Activated CD4-positive, alpha-beta T cell treated with anti-CD3 and anti-CD28 coated beads, Interleukin-2, Interleukin-6, amounts not matched to agents 100 ng/mL and 50 ng/mL, durations not matched to agents 16 hours and 8 hours (primary cell): ENCODE data around the gene PHRF1.
"Not testable (repeated sequence)": the region's sequence is repeated elsewhere in the genome, so short reads cannot be mapped to it uniquely, and the experiment has no call there.

ENCODE experiments used
- DNase-seq: peaks from one replicate; pipeline ENCODE4 v3.0.0-alpha.2; 2020

PHRF1 gene

DNA sequence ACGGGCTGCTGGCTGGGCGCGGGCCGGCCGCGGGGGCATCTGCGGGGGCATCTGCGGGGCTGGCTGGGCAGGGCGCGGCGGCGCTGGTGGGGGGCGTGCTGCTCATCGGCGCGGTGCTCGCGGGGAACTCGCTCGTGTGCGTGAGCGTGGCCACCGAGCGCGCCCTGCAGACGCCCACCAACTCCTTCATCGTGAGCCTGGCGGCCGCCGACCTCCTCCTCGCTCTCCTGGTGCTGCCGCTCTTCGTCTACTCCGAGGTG is 61.0 kb downstream of the PHRF1 start:
- DNase-seq, result no peak

DNA sequence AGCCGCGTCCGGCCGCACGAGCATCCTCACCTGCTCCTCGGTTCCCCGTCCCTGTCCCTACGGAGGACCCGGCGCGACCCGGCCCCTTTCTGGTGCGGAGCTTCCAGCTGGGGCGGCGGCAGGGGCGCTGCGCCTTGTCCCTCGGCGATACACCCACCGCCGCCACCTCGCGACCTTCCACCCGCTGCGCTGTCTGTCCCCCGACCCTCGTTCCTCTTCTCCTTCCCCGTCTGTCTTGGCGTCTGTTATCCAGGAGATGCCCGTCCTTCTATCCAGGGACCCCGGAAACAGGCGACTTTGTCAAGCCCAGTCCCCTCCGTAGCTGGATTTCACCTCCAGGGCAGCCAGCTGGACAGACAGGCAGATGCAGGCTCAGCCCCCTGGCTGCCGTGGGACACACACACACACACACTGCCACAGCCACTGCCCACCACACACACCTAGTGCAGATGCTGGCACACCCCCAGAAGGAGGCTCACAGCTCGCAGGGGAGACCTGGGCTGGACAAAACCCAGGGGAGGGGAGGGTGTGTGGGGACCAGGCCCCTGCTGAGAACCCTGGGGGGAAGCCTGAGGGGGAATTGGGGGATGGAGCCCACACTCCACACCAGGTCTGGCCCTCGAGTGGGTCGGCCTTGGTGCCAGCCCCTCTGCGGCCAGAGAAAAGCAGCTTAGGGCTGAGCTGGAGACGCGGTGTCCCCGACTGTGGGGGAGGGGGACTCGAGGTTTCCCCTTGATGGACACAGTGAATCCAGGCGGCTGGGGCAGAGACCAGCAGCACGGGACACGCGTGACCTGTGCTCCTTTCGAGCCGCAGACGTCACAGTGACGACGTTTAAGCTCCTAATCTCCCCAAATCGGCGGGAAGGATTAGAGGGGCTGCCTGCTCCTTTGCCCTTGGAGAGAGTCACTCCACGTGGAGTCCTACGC is 61.6 kb downstream of the PHRF1 start:
- DNase-seq, result no peak

DNA sequence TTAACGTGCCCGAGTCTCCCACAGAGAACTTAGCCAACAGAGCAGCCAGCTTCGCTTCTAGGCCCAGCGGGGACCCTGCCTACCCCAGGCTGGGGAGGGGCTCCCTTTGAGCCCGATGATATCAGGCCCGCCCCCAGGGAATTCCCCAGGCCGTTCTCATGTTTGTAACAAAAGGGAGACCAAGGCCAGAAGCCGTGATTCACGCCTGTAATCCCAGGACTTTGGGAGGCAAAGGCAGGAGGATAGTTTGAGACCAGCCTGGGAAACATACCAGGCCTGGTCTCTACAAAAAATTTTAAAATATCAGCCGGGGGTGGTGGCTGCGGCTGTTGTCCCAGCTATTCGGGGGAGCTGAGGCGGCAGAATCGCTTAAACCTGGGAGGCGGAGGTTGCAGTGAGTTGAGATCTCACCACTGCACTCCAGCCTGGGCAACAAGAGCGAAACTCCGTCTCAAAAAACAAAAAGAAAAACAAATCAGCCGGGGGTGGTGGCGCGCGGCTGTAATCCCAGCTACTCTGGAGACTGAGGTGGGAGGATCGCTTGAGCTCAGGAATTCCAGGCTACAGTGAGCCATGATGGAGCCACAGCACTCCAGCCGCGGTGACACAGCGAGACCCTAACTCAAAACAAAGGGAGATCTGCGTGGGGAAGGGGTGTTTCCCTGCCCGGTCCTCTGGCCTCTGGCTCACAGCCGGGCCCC is 62.5 kb downstream of the PHRF1 start:
- no peak for DNase-seq

DNA sequence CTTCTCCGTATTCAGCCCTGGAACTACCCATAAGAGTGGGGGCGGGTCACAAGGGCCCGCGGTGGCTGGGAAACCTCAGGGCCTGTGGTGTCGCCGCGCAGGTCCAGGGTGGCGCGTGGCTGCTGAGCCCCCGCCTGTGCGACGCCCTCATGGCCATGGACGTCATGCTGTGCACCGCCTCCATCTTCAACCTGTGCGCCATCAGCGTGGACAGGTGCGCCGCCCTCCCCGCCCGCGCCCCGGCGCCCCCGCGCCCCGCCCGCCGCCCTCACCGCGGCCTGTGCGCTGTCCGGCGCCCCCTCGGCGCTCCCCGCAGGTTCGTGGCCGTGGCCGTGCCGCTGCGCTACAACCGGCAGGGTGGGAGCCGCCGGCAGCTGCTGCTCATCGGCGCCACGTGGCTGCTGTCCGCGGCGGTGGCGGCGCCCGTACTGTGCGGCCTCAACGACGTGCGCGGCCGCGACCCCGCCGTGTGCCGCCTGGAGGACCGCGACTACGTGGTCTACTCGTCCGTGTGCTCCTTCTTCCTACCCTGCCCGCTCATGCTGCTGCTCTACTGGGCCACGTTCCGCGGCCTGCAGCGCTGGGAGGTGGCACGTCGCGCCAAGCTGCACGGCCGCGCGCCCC is 63.2 kb downstream of the PHRF1 start:
- no peak for DNase-seq

GRCh38 chr11:640021-640706 is 63.9 kb downstream of the PHRF1 start:
- no peak for DNase-seq

DNA sequence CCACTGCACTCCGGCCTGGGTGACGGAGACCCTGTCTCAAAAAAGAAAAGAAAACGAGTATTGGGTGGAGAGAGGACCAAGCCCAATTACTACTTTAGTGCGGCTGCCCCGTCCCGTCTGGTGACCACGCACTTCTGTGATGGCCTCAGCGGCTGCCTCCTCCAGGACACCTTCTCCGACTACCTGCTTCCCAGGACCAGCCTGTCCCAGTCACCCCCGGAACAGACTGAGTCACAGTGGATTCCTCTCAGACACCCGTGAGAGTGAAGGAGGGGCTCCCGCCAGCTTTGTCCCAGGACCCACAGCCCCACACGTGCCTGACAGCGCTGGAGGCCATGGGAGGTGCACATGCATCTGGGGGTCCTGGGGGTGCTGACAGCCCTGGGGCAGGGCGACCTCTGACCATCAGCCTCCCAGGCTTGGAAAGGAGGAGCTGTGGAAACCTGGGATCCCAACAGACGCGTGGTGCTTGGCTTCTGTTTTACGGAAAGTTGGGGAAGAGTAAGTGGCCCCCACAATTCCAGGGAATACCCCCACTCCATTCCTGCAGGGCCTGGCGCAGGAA is 65.6 kb downstream of the PHRF1 start:
- DNase-seq, result no peak

- no peak for DNase-seq
These were observed 67.1 kb downstream of the PHRF1 start for GRCh38 chr11:643366-643765.

- DNase-seq, result no peak
These were observed 67.8 kb downstream of the PHRF1 start for GRCh38 chr11:643849-644738.

DNA sequence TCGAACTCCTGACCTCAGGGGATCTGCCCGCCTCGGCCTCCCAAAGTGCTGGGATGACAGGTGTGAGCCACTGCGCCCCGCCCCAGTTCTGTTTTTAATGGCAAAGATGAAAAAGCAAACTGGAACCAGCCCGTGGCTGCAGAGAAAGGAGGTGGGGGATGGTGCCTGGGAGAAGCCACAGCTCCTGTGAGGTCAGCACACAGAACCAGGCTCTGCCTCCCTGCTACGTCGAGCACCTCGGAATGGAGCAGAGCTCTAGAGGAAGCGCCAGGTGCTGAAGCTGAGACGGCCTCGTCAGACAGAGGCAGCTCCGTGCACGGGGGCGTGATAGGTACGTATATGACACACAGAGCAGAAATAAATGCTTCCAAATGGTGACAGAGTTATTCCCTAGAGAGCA is 69.3 kb downstream of the PHRF1 start:
- no peak for DNase-seq

DNA sequence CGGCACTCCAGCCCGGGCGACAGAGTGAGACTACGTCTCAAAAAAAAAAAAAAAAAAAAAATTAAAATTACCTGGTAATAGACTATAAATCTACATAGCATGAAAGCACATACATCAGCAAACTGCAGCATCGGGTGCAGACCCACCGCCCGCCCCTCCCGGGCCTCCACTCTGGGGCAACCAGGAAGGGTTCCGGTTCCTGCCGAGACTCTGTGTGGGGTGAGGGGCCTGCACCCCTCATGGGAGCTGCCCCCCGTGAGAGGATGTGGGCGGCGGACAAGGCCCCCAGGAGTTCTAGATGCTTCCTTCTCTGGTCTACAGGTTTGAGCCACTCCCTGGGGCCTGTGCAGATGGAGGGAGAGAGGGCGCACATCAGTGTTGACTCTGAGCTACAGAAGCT is 69.9 kb downstream of the PHRF1 start:
- DNase-seq, result no peak

DNA sequence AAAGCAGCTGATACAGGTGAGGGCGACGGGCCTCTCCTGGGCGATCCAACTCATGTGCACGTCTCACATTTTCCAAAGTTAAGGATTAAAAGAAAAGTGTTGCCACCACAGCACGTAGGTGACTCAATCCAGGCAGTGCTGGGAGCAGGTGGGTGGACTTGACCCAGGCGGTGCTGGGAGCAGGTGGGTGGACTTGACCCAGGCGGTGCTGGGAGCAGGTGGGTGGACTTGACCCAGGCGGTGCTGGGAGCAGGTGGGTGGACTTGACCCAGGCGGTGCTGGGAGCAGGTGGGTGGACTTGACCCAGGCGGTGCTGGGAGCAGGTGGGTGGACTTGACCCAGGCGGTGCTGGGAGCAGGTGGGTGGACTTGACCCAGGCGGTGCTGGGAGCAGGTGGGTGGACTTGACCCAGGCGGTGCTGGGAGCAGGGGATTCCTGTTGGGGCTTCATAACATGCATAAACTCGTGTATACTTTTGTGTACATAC is 71.4 kb downstream of the PHRF1 start:
- not testable (repeated sequence) for DNase-seq

DNA sequence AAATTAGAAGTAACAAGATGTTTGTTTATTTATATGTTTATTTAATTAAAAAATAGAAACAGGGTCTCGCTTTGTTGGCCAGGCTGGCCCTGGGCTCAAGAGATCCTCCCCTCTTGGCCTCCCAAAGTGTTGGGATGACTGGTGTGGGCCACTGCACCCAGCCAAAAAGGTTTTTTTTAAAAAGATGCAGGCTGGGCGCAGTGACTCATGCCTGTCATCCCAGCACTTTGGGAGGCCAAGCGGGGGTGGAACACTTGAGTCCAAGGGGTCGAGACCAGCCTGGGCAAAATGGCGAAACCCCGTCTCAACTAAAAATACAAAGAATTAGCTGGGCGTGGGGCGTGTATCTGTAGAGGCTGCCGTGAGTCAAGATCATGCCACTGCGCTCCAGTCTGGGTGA is 74.2 kb downstream of the PHRF1 start:
- DNase-seq, result no peak

- not testable (repeated sequence) for DNase-seq
These were observed 76.9 kb downstream of the PHRF1 start for GRCh38 chr11:653136-653535.

- DNase-seq, result no peak
These were observed 77.6 kb downstream of the PHRF1 start for GRCh38 chr11:653837-654236.

- not testable (repeated sequence) for DNase-seq
These were observed 78.2 kb downstream of the PHRF1 start for GRCh38 chr11:654444-654843.

GRCh38 chr11:655036-655726 is 78.9 kb downstream of the PHRF1 start:
- DNase-seq, result no peak

- no peak for DNase-seq
These were observed 80.2 kb downstream of the PHRF1 start for GRCh38 chr11:656426-656825.

GRCh38 chr11:656866-657265 is 80.6 kb downstream of the PHRF1 start:
- DNase-seq, result no peak

GRCh38 chr11:657691-658126 is 81.4 kb downstream of the PHRF1 start:
- DNase-seq, result no peak

- no peak for DNase-seq
These were observed 83.3 kb downstream of the PHRF1 start for GRCh38 chr11:659532-660085.

- DNase-seq, result no peak
These were observed 84.0 kb downstream of the PHRF1 start for GRCh38 chr11:660281-660680.
